GM06990 (cell line): ENCODE measurements around the gene NTS.

Experiments used
- DNase-seq: peaks from one replicate; pipeline ENCODE4 v3.0.0-alpha.2; 2011; ENCODE audit not compliant: insufficient read length; ENCODE audit errors: extremely low read depth
- H3K27me3 ChIP-seq: replicated peaks from 2 replicates; pipeline ENCODE4 v1.6.0; 2011; ENCODE audit warnings: low read length; ENCODE audit not compliant: control insufficient read depth, insufficient read depth
- H3K36me3 ChIP-seq: 2 replicates; pipeline ENCODE4 v1.5.1; 2011; ENCODE audit warnings: low read length; ENCODE audit not compliant: control insufficient read depth, insufficient read depth
- H3K4me3 ChIP-seq: replicated peaks from 2 replicates; pipeline ENCODE4 v1.5.1; 2011; ENCODE audit warnings: low read depth, mild to moderate bottlenecking, control low read depth, low read length
- TF ChIP-seq, protein P1 (sequence below): IDR thresholded peaks from 2 replicates; pipeline ENCODE4 v1.5.1; 2011; ENCODE audit warnings: low read length, control low read depth, mild to moderate bottlenecking, inconsistent platforms; ENCODE audit not compliant: insufficient read depth, poor library complexity, severe bottlenecking

The NTS gene

GRCh38 chr12:85855305-85855704, 18.8 kb upstream of the NTS start:
- H3K27me3 ChIP-seq, result no peaks in the 10 kb centered on the region
- no peak for DNase-seq

GRCh38 chr12:85856966-85857365, 17.1 kb upstream of the NTS start:
- TF ChIP-seq, protein P1, sequence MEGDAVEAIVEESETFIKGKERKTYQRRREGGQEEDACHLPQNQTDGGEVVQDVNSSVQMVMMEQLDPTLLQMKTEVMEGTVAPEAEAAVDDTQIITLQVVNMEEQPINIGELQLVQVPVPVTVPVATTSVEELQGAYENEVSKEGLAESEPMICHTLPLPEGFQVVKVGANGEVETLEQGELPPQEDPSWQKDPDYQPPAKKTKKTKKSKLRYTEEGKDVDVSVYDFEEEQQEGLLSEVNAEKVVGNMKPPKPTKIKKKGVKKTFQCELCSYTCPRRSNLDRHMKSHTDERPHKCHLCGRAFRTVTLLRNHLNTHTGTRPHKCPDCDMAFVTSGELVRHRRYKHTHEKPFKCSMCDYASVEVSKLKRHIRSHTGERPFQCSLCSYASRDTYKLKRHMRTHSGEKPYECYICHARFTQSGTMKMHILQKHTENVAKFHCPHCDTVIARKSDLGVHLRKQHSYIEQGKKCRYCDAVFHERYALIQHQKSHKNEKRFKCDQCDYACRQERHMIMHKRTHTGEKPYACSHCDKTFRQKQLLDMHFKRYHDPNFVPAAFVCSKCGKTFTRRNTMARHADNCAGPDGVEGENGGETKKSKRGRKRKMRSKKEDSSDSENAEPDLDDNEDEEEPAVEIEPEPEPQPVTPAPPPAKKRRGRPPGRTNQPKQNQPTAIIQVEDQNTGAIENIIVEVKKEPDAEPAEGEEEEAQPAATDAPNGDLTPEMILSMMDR, result no peak
- Histone ChIP-seq H3K36me3 (no peaks in the 10 kb centered on the region), H3K27me3 (no peaks in the 10 kb centered on the region), H3K4me3 (no peak overlapping the region)
- DNase-seq, result no peak

More at GRCh38 chr12:85855305-85855704, 18.8 kb upstream of the NTS start:
- Histone ChIP-seq H3K4me3 (no peak overlapping the region), H3K36me3 (no peaks in the 10 kb centered on the region)
- TF ChIP-seq, protein P1, result no peak

DNA sequence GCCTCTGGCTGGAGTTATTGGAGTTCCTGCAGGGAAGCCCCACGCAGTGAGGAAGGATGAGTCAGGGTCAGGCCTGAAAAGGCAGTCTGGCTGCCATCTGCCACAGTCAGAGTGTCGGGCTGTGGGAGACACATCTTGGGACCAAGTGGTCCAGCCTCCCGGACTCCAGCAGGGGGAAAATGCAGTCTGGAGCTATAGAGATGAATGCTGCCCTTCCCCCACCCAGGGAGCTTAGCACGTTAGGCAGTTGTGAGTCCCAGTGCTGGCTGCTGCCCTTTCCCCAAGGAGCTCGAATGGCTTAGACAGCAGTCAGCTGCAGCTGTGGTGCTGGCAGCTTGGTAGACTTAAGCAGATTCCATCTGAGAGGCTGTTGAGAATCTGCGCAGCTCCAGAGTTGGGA, 8.2 kb upstream of the NTS start:
- no peaks in the 10 kb centered on the region for H3K27me3 ChIP-seq
- TF ChIP-seq, protein P1, result no peak
- H3K36me3 ChIP-seq, result no peaks in the 10 kb centered on the region
- H3K4me3 ChIP-seq, result no peak overlapping the region
- no peak for DNase-seq

DNA sequence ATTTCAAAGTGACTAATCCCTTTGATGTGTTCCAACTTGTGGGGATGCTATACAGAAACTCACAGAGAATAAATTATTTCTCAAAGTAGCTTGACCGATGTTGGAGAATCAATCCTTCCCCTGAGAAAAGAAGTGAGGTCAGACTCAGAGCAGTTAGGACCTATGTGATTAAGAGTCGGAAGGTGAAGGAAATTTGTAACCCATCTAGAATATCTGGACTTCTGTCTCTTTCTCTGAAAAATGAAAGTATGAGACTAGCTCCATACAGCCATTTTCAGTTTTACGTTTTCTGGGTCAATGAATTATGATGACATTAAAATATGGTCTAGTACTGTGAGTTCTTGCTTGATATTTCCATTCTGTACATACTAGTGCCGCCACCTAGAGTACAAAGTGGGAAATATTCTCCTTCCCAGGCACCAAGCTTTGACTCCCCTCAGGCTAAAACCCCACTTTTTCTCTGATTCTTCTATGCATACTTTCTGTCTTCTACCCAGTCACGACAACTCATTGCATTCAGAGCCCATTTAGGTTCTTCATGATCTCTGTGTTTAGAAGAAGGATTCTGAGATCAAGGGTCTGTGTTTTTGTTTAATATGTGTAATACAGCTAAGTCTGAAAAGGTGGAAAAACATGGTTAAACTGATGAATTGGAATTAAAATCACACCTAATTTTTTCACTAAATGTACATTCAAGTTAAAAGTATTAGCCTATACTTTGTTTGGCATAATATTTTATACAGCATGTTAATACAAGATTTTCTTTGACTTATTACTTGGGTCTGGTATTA, 6.9 kb upstream of the NTS start:
- Histone ChIP-seq H3K27me3 (no peaks in the 10 kb centered on the region), H3K36me3 (no peaks in the 10 kb centered on the region), H3K4me3 (no peak overlapping the region)
- peak; percentile 22 for DNase-seq
- TF ChIP-seq, protein P1, result peak; percentile 71

GRCh38 chr12:85872497-85873091, 1.5 kb upstream of the NTS start:
- Histone ChIP-seq H3K27me3 (no peaks in the 10 kb centered on the region), H3K4me3 (no peak overlapping the region), H3K36me3 (no peaks in the 10 kb centered on the region)
- TF ChIP-seq, protein P1, result peak; percentile 72
- DNase-seq, result peak; percentile 9
